Stimulated activated CD4-positive, alpha-beta T cell treated with anti-CD3 and anti-CD28 coated beads, Interleukin-4, amount 100 ng/mL, for 1 hour (primary cell): ENCODE measurements around the gene BRF1.
"Not testable (repeated sequence)": the region's sequence is repeated elsewhere in the genome, so short reads cannot be mapped to it uniquely, and the experiment has no call there.

ENCODE experiments used
- DNase-seq: peaks from one replicate; pipeline ENCODE4 v3.0.0-alpha.2; 2020

BRF1 gene

GRCh38 chr14:105314287-105315200 lies 13.7 kb upstream of the BRF1 start, which contains the start of gene PACS2:
TSS of gene PACS2 (plus strand) at chr14:105314748. CDS start at chr14:105314919, 171 bp downstream.
- DNase-seq = peak; percentile 78

- DNase-seq = no peak
Measured at GRCh38 chr14:105313381-105314286, 12.8 kb upstream of the BRF1 start.

GRCh38 chr14:105312973-105313372 lies 12.2 kb upstream of the BRF1 start:
- DNase-seq = no peak

GRCh38 chr14:105311838-105312237 lies 11.0 kb upstream of the BRF1 start:
- no peak for DNase-seq

- no peak for DNase-seq
Measured at GRCh38 chr14:105309371-105309770, 8.6 kb upstream of the BRF1 start.

- DNase-seq = no peak
Measured at GRCh38 chr14:105307052-105307727, 6.4 kb upstream of the BRF1 start.

GRCh38 chr14:105305791-105306190 lies 5.0 kb upstream of the BRF1 start:
- DNase-seq = no peak

GRCh38 chr14:105305345-105305744 lies 4.5 kb upstream of the BRF1 start:
- no peak for DNase-seq

GRCh38 chr14:105304565-105304964 lies 3.8 kb upstream of the BRF1 start:
- no peak for DNase-seq

- no peak for DNase-seq
Measured at GRCh38 chr14:105303949-105304348, 3.1 kb upstream of the BRF1 start.

- not testable (repeated sequence) for DNase-seq
Measured at GRCh38 chr14:105301915-105302249, 1.1 kb upstream of the BRF1 start.

GRCh38 chr14:105301103-105301914 lies 508 bp upstream of the BRF1 start:
- DNase-seq = peak; percentile 100

GRCh38 chr14:105299654-105300541 lies 903 bp downstream of the BRF1 start:
- peak; percentile 29 for DNase-seq

GRCh38 chr14:105297311-105297710 lies 3.5 kb downstream of the BRF1 start:
- DNase-seq = not testable (repeated sequence)

- DNase-seq = peak; percentile 45
Measured at GRCh38 chr14:105294142-105294597, 6.6 kb downstream of the BRF1 start.

GRCh38 chr14:105292826-105293711 lies 7.7 kb downstream of the BRF1 start:
- no peak for DNase-seq

GRCh38 chr14:105290621-105291346 lies 10.0 kb downstream of the BRF1 start:
- no peak for DNase-seq

- not testable (repeated sequence) for DNase-seq
Measured at GRCh38 chr14:105288936-105289335, 11.9 kb downstream of the BRF1 start.
